ENCODE measurements around the gene ARHGAP15.

Gene ARHGAP15

GRCh38 chr2:143225931-143226330 is 96.7 kb downstream of the ARHGAP15 start:
- Mint-ChIP-seq H3K4me3 (no peak overlapping the region), H3K9me3 (no peaks in the 10 kb centered on the region), H3K27ac (no peak overlapping the region), H3K36me3 (ENCODE audit: low read depth) (no peaks in the 10 kb centered on the region), H3K27me3 (ENCODE audit: low read depth, poor library complexity) (peaks cover 3% of the 10 kb centered on the region), H3K4me1 (peaks cover 10% of the 10 kb centered on the region)
- DNase-seq = no peak
- TF ChIP-seq CTCF (IDR thresholded peaks at IDR 0.05) = no peak

GRCh38 chr2:143226714-143227541 is 97.7 kb downstream of the ARHGAP15 start:
- Mint-ChIP-seq H3K4me1 (peaks cover 10% of the 10 kb centered on the region), H3K4me3 (no peak overlapping the region), H3K9me3 (no peaks in the 10 kb centered on the region), H3K36me3 (ENCODE audit: low read depth) (no peaks in the 10 kb centered on the region), H3K27ac (no peak overlapping the region), H3K27me3 (ENCODE audit: low read depth, poor library complexity) (peaks cover 3% of the 10 kb centered on the region)
- no peak for TF ChIP-seq CTCF (IDR thresholded peaks at IDR 0.05)
- no peak for DNase-seq

GRCh38 chr2:143229411-143229810 is 100.2 kb downstream of the ARHGAP15 start:
- no peak for TF ChIP-seq CTCF (IDR thresholded peaks at IDR 0.05)
- H3K4me3 Mint-ChIP-seq = no peak overlapping the region
- H3K36me3 Mint-ChIP-seq (ENCODE audit: low read depth) = no peaks in the 10 kb centered on the region
- H3K4me1 Mint-ChIP-seq = peaks cover 10% of the 10 kb centered on the region
- H3K27me3 Mint-ChIP-seq (ENCODE audit: low read depth, poor library complexity) = peaks cover 3% of the 10 kb centered on the region
- peak overlapping the region; percentile 44 for H3K27ac Mint-ChIP-seq
- DNase-seq = no peak
- peaks cover 7% of the 10 kb centered on the region for H3K9me3 Mint-ChIP-seq

GRCh38 chr2:143229952-143230351 is 100.7 kb downstream of the ARHGAP15 start:
- no peak for DNase-seq
- Mint-ChIP-seq H3K4me1 (peaks cover 10% of the 10 kb centered on the region), H3K27me3 (ENCODE audit: low read depth, poor library complexity) (peaks cover 3% of the 10 kb centered on the region), H3K9me3 (peaks cover 9% of the 10 kb centered on the region), H3K36me3 (ENCODE audit: low read depth) (no peaks in the 10 kb centered on the region), H3K4me3 (no peak overlapping the region), H3K27ac (no peak overlapping the region)
- TF ChIP-seq CTCF (IDR thresholded peaks at IDR 0.05) = no peak

GRCh38 chr2:143230506-143231253 is 101.5 kb downstream of the ARHGAP15 start:
- Mint-ChIP-seq H3K27ac (no peak overlapping the region), H3K9me3 (peaks cover 9% of the 10 kb centered on the region), H3K36me3 (ENCODE audit: low read depth) (no peaks in the 10 kb centered on the region), H3K4me1 (peaks cover 10% of the 10 kb centered on the region), H3K4me3 (no peak overlapping the region), H3K27me3 (ENCODE audit: low read depth, poor library complexity) (peaks cover 3% of the 10 kb centered on the region)
- DNase-seq = no peak
- TF ChIP-seq CTCF (IDR thresholded peaks at IDR 0.05) = no peak
